ENCODE data around the gene GRIK2. TPM values are rescaled to one million over a fixed set of nuclear protein-coding genes. Genes with fewer than 3 reads are reported as not detected.

The GRIK2 gene
- total and polyA plus RNA-seq, 2 donors (not counting 3 experiments of a cell fraction or from before 2014, with no cell fraction given) = not detected

GRCh38 chr6:101663100-101663499, 269.6 kb downstream of the GRIK2 start:
- CTCF ChIA-PET = no interaction called here
- no peak overlapping the region for H3K27ac ChIP-seq (ENCODE audit: insufficient read depth, low read depth, low read length)
- DNase-seq (ENCODE audit: low read depth, low spot score) = no peak
- BruUV-seq (replicated peaks) = no TSS peak
- H3K9ac ChIP-seq (replicated peaks; ENCODE audit: extremely low read depth, insufficient read depth, low read length) = no peak overlapping the region
- H3K4me2 ChIP-seq (ENCODE audit: insufficient read depth, low read length) = no peak overlapping the region
- no peaks in the 10 kb centered on the region for H3K9me3 ChIP-seq (replicated peaks; ENCODE audit: control insufficient read depth, insufficient read depth, low read length)
- H2AFZ ChIP-seq (ENCODE audit: low read depth, low read length) = no peak overlapping the region
- H3K4me1 ChIP-seq (ENCODE audit: control insufficient read depth, extremely low read depth, insufficient read depth, low read length) = no peaks in the 10 kb centered on the region
- no peak overlapping the region for H3K4me3 ChIP-seq (replicated peaks in 1 of 3; ENCODE audit: insufficient read depth in 1 of 3, low read depth in 1 of 3, low read length in 3 of 3)
- no peaks in the 10 kb centered on the region for H4K20me1 ChIP-seq (replicated peaks; ENCODE audit: control insufficient read depth, extremely low read depth, insufficient read depth, low read length)
- no peaks in the 10 kb centered on the region for H3K36me3 ChIP-seq (ENCODE audit: control insufficient read depth in 2 of 2, extremely low read depth in 1 of 2, insufficient read depth in 2 of 2, low read length in 2 of 2)
- H3K79me2 ChIP-seq (ENCODE audit: control insufficient read depth, insufficient read depth, low read length) = no peaks in the 10 kb centered on the region
- dilution Hi-C loops (cut with MboI; ENCODE audit: extremely low pct_ligation_motif_present, low sequenced_read_pairs) = no loop called here
- no peak for FAIRE-seq
- H3K27me3 ChIP-seq (ENCODE audit: control insufficient read depth in 2 of 2, insufficient read depth in 2 of 2, low read length in 2 of 2) = no peaks in the 10 kb centered on the region
- POLR2A ChIA-PET = no interaction called here
- no peaks in the 10 kb centered on the region for H3K9me1 ChIP-seq (replicated peaks; ENCODE audit: control insufficient read depth, extremely low read depth, insufficient read depth, low read length)
- intact Hi-C loops (cut with micrococcal nuclease) = no loop called here
- TF ChIP-seq MYC (IDR thresholded peaks at IDR 0.05; ENCODE audit: low read depth, low read length) = no peak
- TF ChIP-seq FOS (IDR thresholded peaks at IDR 0.05; ENCODE audit: borderline replicate concordance, insufficient read depth, low read length) = no peak
- TF ChIP-seq JUN (IDR thresholded peaks at IDR 0.05; ENCODE audit: borderline replicate concordance, insufficient read depth, insufficient read length, low read depth) = no peak
- no peak for TF ChIP-seq MAX (IDR thresholded peaks at IDR 0.05; ENCODE audit: insufficient read depth, insufficient read length)
- TF ChIP-seq POLR2AphosphoS5 (IDR thresholded peaks at IDR 0.05; ENCODE audit: insufficient read depth, low read depth, low read length) = no peak
- no peak for TF ChIP-seq POLR2A (IDR thresholded peaks at IDR 0.05; ENCODE audit: low read depth, low read length)
- TF ChIP-seq CTCF (IDR thresholded peaks at IDR 0.05; ENCODE audit: extremely low read depth in 1 of 2, insufficient read depth in 1 of 2, low read depth in 1 of 2, low read length in 2 of 2) = no peak
- no peak for TF ChIP-seq EZH2 (IDR thresholded peaks at IDR 0.05; ENCODE audit: borderline replicate concordance, low read depth, low read length, severe bottlenecking)
- TF ChIP-seq GATA2 (IDR thresholded peaks at IDR 0.05; ENCODE audit: insufficient read depth, insufficient read length, low read depth, low read length) = no peak

All from endothelial cell of umbilical vein (primary cell).